Activated naive CD8-positive, alpha-beta T cell treated with anti-CD3 and anti-CD28 coated beads for 36 hours (primary cell): ENCODE data around the gene TRMT11. TPM values are rescaled to one million over a fixed set of nuclear protein-coding genes. Genes with fewer than 3 reads are reported as not detected.
"Not testable (repeated sequence)": the region's sequence is repeated elsewhere in the genome, so short reads cannot be mapped to it uniquely, and the experiment has no call there.

Experiments
- DNase-seq: peaks from one replicate; pipeline ENCODE4 v3.0.0; 2021
- H3K27ac Mint-ChIP-seq: one replicate; pipeline ENCODE4 v1.8.0; 2022; ENCODE audit warnings: mild to moderate bottlenecking, moderate library complexity, mixed read lengths
- H3K27me3 Mint-ChIP-seq: one replicate; pipeline ENCODE4 v1.8.0; 2022; ENCODE audit warnings: mild to moderate bottlenecking, mixed read lengths
- H3K36me3 Mint-ChIP-seq: one replicate; pipeline ENCODE4 v1.8.0; 2021; ENCODE audit warnings: mild to moderate bottlenecking, mixed read lengths
- H3K4me1 Mint-ChIP-seq: one replicate; pipeline ENCODE4 v1.8.0; 2021; ENCODE audit warnings: mixed read lengths
- H3K4me3 Mint-ChIP-seq: one replicate; pipeline ENCODE4 v1.8.0; 2022; ENCODE audit warnings: mild to moderate bottlenecking, moderate library complexity, mixed read lengths
- H3K9me3 Mint-ChIP-seq: one replicate; pipeline ENCODE4 v1.8.0; 2022; ENCODE audit warnings: mixed read lengths
- total RNA-seq, 2 experiments: library from RNA; stranded (reverse); gene quantifications; one replicate each; pipeline ENCODE4 v1.2.3, GENCODE V29; 2021

The TRMT11 gene
- total RNA-seq, 2 experiments from 2014 or later: 40.1 to 42.5 TPM

- not testable (repeated sequence) for H3K4me3 Mint-ChIP-seq, DNase-seq, H3K27me3 Mint-ChIP-seq, H3K27ac Mint-ChIP-seq, H3K9me3 Mint-ChIP-seq
- Mint-ChIP-seq H3K36me3 (peaks cover 15% of the 10 kb centered on the region), H3K4me1 (peaks cover 21% of the 10 kb centered on the region)
Measured at GRCh38 chr6:125972478-125972877, 13.9 kb upstream of the TRMT11 start.

DNA sequence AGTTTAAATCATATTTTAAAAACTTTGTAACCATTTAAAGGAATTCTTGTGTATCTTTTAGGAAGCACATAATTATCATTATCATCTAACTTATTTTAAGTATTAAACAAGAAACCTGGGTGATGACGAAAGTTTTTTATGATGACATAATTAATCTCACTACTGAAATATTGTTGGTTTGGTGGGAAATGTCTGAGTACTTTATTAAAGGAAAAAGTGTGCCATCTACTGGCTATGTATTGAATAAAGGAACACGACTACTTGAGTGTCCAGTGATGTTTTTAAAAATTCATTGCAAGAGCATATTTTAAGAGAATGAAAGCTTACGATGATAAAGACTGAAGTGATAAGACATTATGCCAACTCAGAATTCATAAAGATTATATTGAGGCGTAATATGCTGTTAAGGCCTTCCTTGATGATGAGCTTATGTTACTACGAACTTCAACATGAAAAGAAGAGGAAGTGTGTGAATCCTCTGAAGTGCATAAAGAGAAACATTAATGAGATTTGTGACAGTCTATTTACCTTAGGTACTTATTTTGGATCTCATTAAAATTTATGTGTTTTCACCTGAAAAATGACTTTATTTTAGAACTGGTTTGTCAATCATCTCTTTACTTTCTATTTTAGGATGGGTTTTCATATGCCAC, 12.0 kb upstream of the TRMT11 start:
- Mint-ChIP-seq H3K27ac (no peak overlapping the region), H3K4me1 (peaks cover 10% of the 10 kb centered on the region), H3K9me3 (no peaks in the 10 kb centered on the region), H3K27me3 (no peaks in the 10 kb centered on the region), H3K36me3 (peaks cover 12% of the 10 kb centered on the region), H3K4me3 (no peak overlapping the region)
- no peak for DNase-seq

GRCh38 chr6:125979101-125979500, 7.2 kb upstream of the TRMT11 start:
- Mint-ChIP-seq H3K27me3 (no peaks in the 10 kb centered on the region), H3K9me3 (no peaks in the 10 kb centered on the region), H3K4me1 (peaks cover 5% of the 10 kb centered on the region), H3K27ac (no peak overlapping the region), H3K36me3 (peaks cover 5% of the 10 kb centered on the region), H3K4me3 (no peak overlapping the region)
- DNase-seq: no peak

DNA sequence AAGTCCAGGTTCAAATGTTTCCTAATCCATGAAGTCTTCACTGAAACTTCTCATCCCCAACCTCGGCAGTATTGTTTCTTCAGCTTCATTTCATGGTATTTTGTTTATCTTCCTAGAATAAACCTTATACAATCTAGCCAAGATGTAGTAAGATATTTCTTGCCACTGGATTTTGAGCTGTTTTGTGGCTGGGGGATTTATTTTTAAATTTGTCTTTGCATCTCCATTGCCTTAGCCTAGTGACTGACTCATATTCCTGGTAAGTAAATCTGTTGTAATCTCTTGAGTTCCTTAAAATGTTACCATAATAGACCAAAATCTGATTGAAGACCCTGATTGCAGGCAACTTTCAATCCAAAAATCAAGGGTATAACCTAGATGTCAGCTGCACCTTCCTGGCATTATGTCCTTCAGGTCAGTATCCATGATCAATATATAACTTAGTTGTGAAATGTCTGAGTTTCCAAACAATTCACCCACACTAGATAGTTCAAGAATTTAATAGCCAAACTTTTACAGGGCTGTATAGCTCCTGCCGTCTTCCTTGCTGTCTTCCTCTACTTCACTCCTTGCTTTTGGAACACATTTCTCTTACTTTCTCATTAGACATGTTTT, 4.7 kb upstream of the TRMT11 start:
- no peak overlapping the region for H3K4me3 Mint-ChIP-seq
- H3K27me3 Mint-ChIP-seq: no peaks in the 10 kb centered on the region
- DNase-seq: no peak
- H3K9me3 Mint-ChIP-seq: no peaks in the 10 kb centered on the region
- no peaks in the 10 kb centered on the region for H3K36me3 Mint-ChIP-seq
- H3K4me1 Mint-ChIP-seq: no peaks in the 10 kb centered on the region
- H3K27ac Mint-ChIP-seq: no peak overlapping the region

DNA sequence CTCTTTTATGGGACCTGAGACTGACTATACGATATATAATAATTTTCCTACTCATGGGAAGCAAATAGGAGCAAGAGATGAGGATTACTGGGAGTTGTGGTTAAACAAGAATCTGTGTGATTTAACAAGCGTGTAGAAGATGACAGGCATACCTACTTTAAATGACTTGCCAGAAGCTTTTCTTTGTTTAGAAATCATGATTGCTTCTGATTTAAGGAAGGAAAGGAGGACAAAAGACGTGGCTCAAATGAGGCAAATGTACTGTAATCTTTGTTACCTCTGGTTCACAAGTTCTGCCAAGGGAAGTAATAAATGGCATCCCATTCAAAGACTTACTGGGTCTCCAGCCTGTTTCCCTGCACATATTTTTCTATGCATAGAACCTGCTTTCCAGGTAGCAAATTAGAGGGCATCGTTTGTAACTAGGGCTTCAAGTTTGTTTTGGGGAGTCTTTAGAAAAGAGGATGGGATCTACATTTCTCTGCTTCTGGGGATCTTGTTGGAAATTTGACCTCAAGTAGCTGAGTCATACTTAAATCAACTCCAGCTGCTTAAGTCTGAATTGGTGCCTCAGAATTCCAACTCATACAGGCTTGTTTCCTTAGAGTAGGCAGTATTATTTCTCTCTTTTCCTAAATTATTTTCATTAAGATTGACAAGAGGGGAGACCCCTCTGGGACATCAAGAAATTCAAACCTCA, 2.9 kb upstream of the TRMT11 start:
- H3K4me3 Mint-ChIP-seq: no peak overlapping the region
- DNase-seq: no peak
- H3K9me3 Mint-ChIP-seq: no peaks in the 10 kb centered on the region
- no peaks in the 10 kb centered on the region for H3K4me1 Mint-ChIP-seq
- H3K27ac Mint-ChIP-seq: no peak overlapping the region
- H3K27me3 Mint-ChIP-seq: no peaks in the 10 kb centered on the region
- H3K36me3 Mint-ChIP-seq: no peaks in the 10 kb centered on the region

- no peak overlapping the region for H3K27ac Mint-ChIP-seq
- no peaks in the 10 kb centered on the region for H3K27me3 Mint-ChIP-seq
- peaks cover 3% of the 10 kb centered on the region for H3K4me1 Mint-ChIP-seq
- H3K36me3 Mint-ChIP-seq: no peaks in the 10 kb centered on the region
- no peak for DNase-seq
- H3K9me3 Mint-ChIP-seq: no peaks in the 10 kb centered on the region
- no peak overlapping the region for H3K4me3 Mint-ChIP-seq
Measured at GRCh38 chr6:125984311-125984710, 2.0 kb upstream of the TRMT11 start.

DNA sequence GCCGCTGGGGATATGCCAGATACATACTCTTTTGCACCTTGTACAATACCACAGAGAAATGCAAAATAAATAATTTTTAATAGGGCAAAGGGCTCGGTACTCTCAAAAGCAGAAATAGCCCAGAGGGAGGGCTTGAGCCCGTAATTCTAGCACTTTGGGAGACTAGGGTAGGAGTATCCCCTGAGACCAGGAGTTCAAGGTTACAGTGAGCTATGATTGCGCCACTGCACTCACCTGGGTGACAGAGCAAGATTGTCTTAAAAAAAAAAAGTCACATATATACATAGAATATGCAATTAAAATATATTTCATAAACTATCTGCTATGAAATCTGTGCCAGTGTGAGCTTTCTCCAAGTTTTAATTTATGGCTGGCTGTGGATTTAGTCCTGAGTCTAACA, 818 bp upstream of the TRMT11 start:
- Mint-ChIP-seq H3K9me3 (no peaks in the 10 kb centered on the region), H3K4me1 (peaks cover 12% of the 10 kb centered on the region), H3K27me3 (no peaks in the 10 kb centered on the region), H3K36me3 (peaks cover 3% of the 10 kb centered on the region), H3K4me3 (peak overlapping the region; percentile 54), H3K27ac (no peak overlapping the region)
- DNase-seq: no peak

DNA sequence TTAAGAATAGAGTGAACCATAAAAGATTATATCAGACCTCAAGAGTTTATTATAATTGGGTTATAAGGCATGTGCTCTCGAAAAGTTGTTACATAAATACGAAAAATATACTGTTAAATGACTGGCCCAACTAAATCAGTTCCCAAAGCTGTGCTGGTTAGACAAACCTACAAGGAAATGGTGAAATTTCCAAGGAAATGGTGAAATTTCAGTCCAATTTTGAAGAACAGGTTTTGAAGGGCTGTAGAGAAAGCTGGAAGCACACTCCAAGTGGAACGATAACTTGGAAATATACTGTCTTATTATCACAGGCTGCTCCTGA, 400 bp upstream of the TRMT11 start:
- H3K36me3 Mint-ChIP-seq: peaks cover 3% of the 10 kb centered on the region
- no peaks in the 10 kb centered on the region for H3K9me3 Mint-ChIP-seq
- no peak overlapping the region for H3K4me3 Mint-ChIP-seq
- no peak for DNase-seq
- no peak overlapping the region for H3K27ac Mint-ChIP-seq
- no peaks in the 10 kb centered on the region for H3K27me3 Mint-ChIP-seq
- H3K4me1 Mint-ChIP-seq: peaks cover 14% of the 10 kb centered on the region

- DNase-seq: no peak
- H3K27ac Mint-ChIP-seq: no peak overlapping the region
- peaks cover 3% of the 10 kb centered on the region for H3K36me3 Mint-ChIP-seq
- H3K4me1 Mint-ChIP-seq: peaks cover 19% of the 10 kb centered on the region
- H3K27me3 Mint-ChIP-seq: no peaks in the 10 kb centered on the region
- no peak overlapping the region for H3K4me3 Mint-ChIP-seq
- no peaks in the 10 kb centered on the region for H3K9me3 Mint-ChIP-seq
Measured at GRCh38 chr6:125987026-125987617, 782 bp downstream of the TRMT11 start.

DNA sequence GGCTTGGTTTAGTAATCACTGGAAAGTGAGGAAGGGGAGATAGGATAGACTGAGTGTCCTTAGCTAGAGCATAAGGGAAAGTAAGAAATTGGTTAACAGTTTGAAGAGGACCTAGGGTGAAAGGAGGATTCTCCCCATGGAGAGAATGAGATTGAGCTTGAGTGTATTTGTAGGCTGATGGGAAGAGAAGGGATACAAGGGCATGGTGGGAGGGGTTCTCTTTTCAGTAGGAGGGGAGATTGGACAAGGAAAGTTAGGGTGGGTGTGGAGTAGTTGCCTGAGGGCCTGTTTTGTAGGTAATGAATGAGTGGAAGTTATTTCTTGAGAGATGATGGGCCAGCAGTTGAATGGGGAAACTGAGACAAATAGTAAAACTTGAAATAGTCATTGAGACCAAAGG, 1.9 kb downstream of the TRMT11 start:
- Mint-ChIP-seq H3K9me3 (no peaks in the 10 kb centered on the region), H3K4me3 (no peak overlapping the region), H3K4me1 (peaks cover 26% of the 10 kb centered on the region), H3K27ac (no peak overlapping the region), H3K36me3 (peaks cover 3% of the 10 kb centered on the region), H3K27me3 (no peaks in the 10 kb centered on the region)
- DNase-seq: no peak

GRCh38 chr6:125989631-125990030, 3.3 kb downstream of the TRMT11 start:
- no peak overlapping the region for H3K4me3 Mint-ChIP-seq
- H3K9me3 Mint-ChIP-seq: no peaks in the 10 kb centered on the region
- DNase-seq: no peak
- no peak overlapping the region for H3K27ac Mint-ChIP-seq
- peaks cover 27% of the 10 kb centered on the region for H3K4me1 Mint-ChIP-seq
- H3K27me3 Mint-ChIP-seq: no peaks in the 10 kb centered on the region
- H3K36me3 Mint-ChIP-seq: peaks cover 3% of the 10 kb centered on the region

DNA sequence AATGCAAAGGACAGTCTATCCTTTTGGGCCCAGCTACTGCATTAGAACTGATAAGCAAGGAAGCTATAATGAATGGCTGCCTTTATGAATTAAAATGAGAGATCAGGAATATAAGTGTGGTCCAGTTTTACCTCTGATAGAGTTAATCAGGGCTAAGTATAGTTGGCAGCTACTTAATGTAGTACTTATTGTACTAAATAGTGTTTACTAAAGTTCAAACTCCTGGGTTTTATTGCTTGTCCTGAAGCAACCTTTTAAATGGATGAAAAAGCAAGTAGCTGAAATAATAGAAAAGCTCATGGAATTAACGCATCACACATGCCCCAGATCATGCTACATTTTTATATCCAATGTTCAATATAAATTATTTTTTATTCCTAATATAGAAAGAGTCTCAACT, 5.3 kb downstream of the TRMT11 start:
- no peaks in the 10 kb centered on the region for H3K27me3 Mint-ChIP-seq
- H3K27ac Mint-ChIP-seq: no peak overlapping the region
- H3K4me3 Mint-ChIP-seq: no peak overlapping the region
- no peak for DNase-seq
- peaks cover 40% of the 10 kb centered on the region for H3K4me1 Mint-ChIP-seq
- H3K9me3 Mint-ChIP-seq: no peaks in the 10 kb centered on the region
- H3K36me3 Mint-ChIP-seq: peaks cover 8% of the 10 kb centered on the region

GRCh38 chr6:125994670-125995488, 8.5 kb downstream of the TRMT11 start:
- no peaks in the 10 kb centered on the region for H3K9me3 Mint-ChIP-seq
- peaks cover 33% of the 10 kb centered on the region for H3K4me1 Mint-ChIP-seq
- no peak for DNase-seq
- H3K27me3 Mint-ChIP-seq: no peaks in the 10 kb centered on the region
- peaks cover 16% of the 10 kb centered on the region for H3K36me3 Mint-ChIP-seq
- no peak overlapping the region for H3K27ac Mint-ChIP-seq
- no peak overlapping the region for H3K4me3 Mint-ChIP-seq

GRCh38 chr6:125995972-125996580, 9.7 kb downstream of the TRMT11 start:
- Mint-ChIP-seq H3K27me3 (no peaks in the 10 kb centered on the region), H3K4me3 (peak overlapping the region; percentile 47), H3K4me1 (peaks cover 27% of the 10 kb centered on the region), H3K36me3 (peaks cover 22% of the 10 kb centered on the region), H3K9me3 (no peaks in the 10 kb centered on the region), H3K27ac (no peak overlapping the region)
- peak; percentile 70 for DNase-seq
